ENCODE data around the gene FGF4. TPM values are rescaled to one million over a fixed set of nuclear protein-coding genes. Genes with fewer than 3 reads are reported as not detected.

FGF4 gene
- total RNA-seq, 1 donor = not detected

Other genes with a start within 250 kb of the FGF4 start
- gene CCND1, start 134.2 kb downstream of the FGF4 start, total RNA-seq (ENCODE audit: low replicate concordance) = 344 and 770 TPM in 2 replicates
- 16.4 and 35.2 TPM in 2 replicates for gene LTO1, start 100.0 kb downstream of the FGF4 start, total RNA-seq (ENCODE audit: low replicate concordance)
- gene FGF19, start 71.3 kb downstream of the FGF4 start, total RNA-seq (ENCODE audit: low replicate concordance) = not detected in 2 replicates
- gene FGF3, start 44.1 kb upstream of the FGF4 start, total RNA-seq (ENCODE audit: low replicate concordance) = not detected in 2 replicates

All from fibroblast of the aortic adventitia (primary cell).